Suprapubic skin (tissue), 3 donors: ENCODE measurements around the gene USP34.

ENCODE experiments used
- EP300 ChIP-seq: sonication (generic); formaldehyde crosslinking; IDR thresholded peaks from one replicate; pipeline ENCODE4 v1.6.1; 2017; ENCODE audit warnings: antibody characterized with exemption
- POLR2A ChIP-seq, 2 donors: fragments of 450-650 bp; IDR thresholded peaks; one replicate each; pipeline ENCODE4 v1.6.1; 2017; ENCODE audit warnings: antibody characterized with exemption in 2 of 2, mild to moderate bottlenecking in 2 of 2, moderate library complexity in 2 of 2
- TF ChIP-seq, protein P1 (sequence below), 2 donors: fragments of 200-600 bp in 1 of 2; fragments of 450-650 bp in 1 of 2; sonication (generic) in 1 of 2; IDR thresholded peaks; one replicate each; pipeline ENCODE4 v1.5.1; 2016 to 2019; ENCODE audit warnings: antibody characterized with exemption in 2 of 2, mild to moderate bottlenecking in 1 of 2, moderate library complexity in 1 of 2

DNA sequence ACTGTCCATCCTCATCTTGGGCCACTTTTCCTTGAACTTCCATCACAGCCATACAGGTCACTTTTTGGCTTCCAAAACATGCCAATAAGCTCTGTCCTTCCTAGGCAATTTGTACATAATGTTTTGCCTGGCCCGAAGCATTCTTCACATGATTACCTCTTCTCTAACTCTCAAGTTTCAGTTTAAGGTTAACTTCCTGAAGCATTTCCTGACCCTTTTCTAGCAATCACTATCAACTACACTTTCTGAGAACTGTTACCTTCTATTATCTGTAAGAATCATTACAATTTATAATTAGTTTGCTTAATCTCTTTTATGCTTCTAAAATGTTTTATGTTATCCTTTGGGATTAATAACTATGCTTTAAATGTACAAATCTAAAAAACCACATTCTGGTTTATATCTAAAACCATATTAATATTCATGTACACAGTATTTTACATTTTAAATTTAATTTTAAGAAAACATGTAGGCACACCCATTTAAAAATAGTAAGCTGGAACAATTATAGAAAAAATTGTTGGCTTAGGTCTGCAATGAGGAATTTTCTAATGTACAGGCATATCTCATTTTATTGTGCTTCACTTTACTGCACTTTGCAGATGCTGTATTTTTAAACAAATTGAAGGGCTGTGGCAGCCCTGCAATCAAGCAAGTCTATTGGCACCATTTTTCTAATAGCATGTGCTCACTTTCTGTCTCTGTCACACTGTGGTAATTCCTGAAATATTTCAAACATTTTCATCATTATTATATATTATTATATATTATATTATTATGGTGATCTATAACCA, 232.5 kb downstream of the USP34 start:
- TF ChIP-seq, protein P1, sequence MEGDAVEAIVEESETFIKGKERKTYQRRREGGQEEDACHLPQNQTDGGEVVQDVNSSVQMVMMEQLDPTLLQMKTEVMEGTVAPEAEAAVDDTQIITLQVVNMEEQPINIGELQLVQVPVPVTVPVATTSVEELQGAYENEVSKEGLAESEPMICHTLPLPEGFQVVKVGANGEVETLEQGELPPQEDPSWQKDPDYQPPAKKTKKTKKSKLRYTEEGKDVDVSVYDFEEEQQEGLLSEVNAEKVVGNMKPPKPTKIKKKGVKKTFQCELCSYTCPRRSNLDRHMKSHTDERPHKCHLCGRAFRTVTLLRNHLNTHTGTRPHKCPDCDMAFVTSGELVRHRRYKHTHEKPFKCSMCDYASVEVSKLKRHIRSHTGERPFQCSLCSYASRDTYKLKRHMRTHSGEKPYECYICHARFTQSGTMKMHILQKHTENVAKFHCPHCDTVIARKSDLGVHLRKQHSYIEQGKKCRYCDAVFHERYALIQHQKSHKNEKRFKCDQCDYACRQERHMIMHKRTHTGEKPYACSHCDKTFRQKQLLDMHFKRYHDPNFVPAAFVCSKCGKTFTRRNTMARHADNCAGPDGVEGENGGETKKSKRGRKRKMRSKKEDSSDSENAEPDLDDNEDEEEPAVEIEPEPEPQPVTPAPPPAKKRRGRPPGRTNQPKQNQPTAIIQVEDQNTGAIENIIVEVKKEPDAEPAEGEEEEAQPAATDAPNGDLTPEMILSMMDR (IDR thresholded peaks at IDR 0.05), result no peak
- no peak for TF ChIP-seq POLR2A (IDR thresholded peaks at IDR 0.05)
- no peak for TF ChIP-seq EP300
